Neural cell (in vitro differentiated cells): Measurements from ENCODE around the gene RMC1. TPM values are rescaled to one million over a fixed set of nuclear protein-coding genes. Genes with fewer than 3 reads are reported as not detected.

Experiments used
- H2AFZ ChIP-seq: fragments of 200-600, 300-800 bp; sonication (generic), shearing (Covaris generic); 2 replicates; pipeline ENCODE4 v1.6.0; 2014; ENCODE audit warnings: low read depth, mild to moderate bottlenecking, antibody characterized with exemption, low read length, moderate library complexity
- H3F3A ChIP-seq: fragments of 200-600 bp; shearing (Covaris generic); 2 replicates; pipeline ENCODE4 v1.6.1; 2016; ENCODE audit warnings: mild to moderate bottlenecking, moderate library complexity, mixed read lengths, antibody characterized with exemption, low read length; ENCODE audit not compliant: insufficient read depth, poor library complexity, severe bottlenecking
- H3K27ac ChIP-seq: fragments of 200-600, 300-800 bp; sonication (generic), shearing (Covaris generic); 2 replicates; pipeline ENCODE4 v1.5.1; 2014; ENCODE audit warnings: mild to moderate bottlenecking, low read length, moderate library complexity
- H3K27me3 ChIP-seq: fragments of 300-800, 200-600 bp; sonication (generic), shearing (Covaris generic); 2 replicates; pipeline ENCODE4 v1.6.0; 2014; ENCODE audit warnings: mild to moderate bottlenecking, low read depth, low read length, moderate library complexity; ENCODE audit not compliant: insufficient read depth
- H3K36me3 ChIP-seq: fragments of 300-800, 200-600 bp; sonication (generic), shearing (Covaris generic); 2 replicates; pipeline ENCODE4 v1.5.1; 2014; ENCODE audit warnings: mild to moderate bottlenecking, antibody characterized with exemption, low read length, moderate library complexity; ENCODE audit not compliant: insufficient read depth
- H3K4me2 ChIP-seq: fragments of 300-800, 200-600 bp; sonication (generic), shearing (Covaris generic); 2 replicates; pipeline ENCODE4 v1.6.0; 2014; ENCODE audit warnings: mild to moderate bottlenecking, low read length
- H3K4me3 ChIP-seq: fragments of 300-800, 200-600 bp; sonication (generic), shearing (Covaris generic); 2 replicates; pipeline ENCODE4 v1.5.1; 2014; ENCODE audit warnings: mild to moderate bottlenecking, low read length, moderate library complexity
- H3K79me2 ChIP-seq: fragments of 200-600 bp; shearing (Covaris generic); replicated peaks from 2 replicates; pipeline ENCODE4 v1.6.0; 2014; ENCODE audit warnings: mild to moderate bottlenecking, low read length, moderate library complexity; ENCODE audit not compliant: insufficient read depth
- H3K9ac ChIP-seq: fragments of 300-800, 200-600 bp; sonication (generic), shearing (Covaris generic); 2 replicates; pipeline ENCODE4 v1.6.1; 2016; ENCODE audit warnings: mild to moderate bottlenecking, low read length, mixed read lengths
- H3K9me2 ChIP-seq: fragments of 200-600 bp; shearing (Covaris generic); 2 replicates; pipeline ENCODE4 v1.6.1; 2016; ENCODE audit warnings: mild to moderate bottlenecking, low read length, mixed read lengths; ENCODE audit not compliant: insufficient read depth
- H3K9me3 ChIP-seq: fragments of 200-600, 300-800 bp; sonication (generic), shearing (Covaris generic); 2 replicates; pipeline ENCODE4 v1.6.1; 2016; ENCODE audit warnings: mild to moderate bottlenecking, mixed run types, low read length, moderate library complexity, mixed read lengths
- H4K20me1 ChIP-seq: fragments of 200-600 bp; shearing (Covaris generic); 2 replicates; pipeline ENCODE4 v1.6.1; 2016; ENCODE audit warnings: mild to moderate bottlenecking, mixed run types; ENCODE audit not compliant: insufficient read depth
- EP300 ChIP-seq: fragments of 450-650 bp; conservative IDR thresholded peaks from 2 replicates; pipeline ENCODE4 v1.6.1; 2014; ENCODE audit warnings: antibody characterized with exemption, mild to moderate bottlenecking, moderate library complexity; ENCODE audit not compliant: poor library complexity, severe bottlenecking
- EZH2 ChIP-seq: fragments of 200-600, 300-800 bp; shearing (Covaris generic), sonication (generic); IDR thresholded peaks from 2 replicates; pipeline ENCODE4 v1.6.1; 2014; ENCODE audit warnings: antibody characterized with exemption, low read length, borderline replicate concordance, mild to moderate bottlenecking; ENCODE audit not compliant: insufficient read depth, poor library complexity, severe bottlenecking
- MXI1 ChIP-seq: fragments of 450-650 bp; conservative IDR thresholded peaks from 2 replicates; pipeline ENCODE4 v1.6.1; 2014; ENCODE audit warnings: antibody characterized with exemption, mild to moderate bottlenecking; ENCODE audit not compliant: poor library complexity, severe bottlenecking
- POLR2AphosphoS5 ChIP-seq: IDR thresholded peaks from 2 replicates; pipeline ENCODE4 v1.6.1; 2012
- RAD21 ChIP-seq: fragments of 450-650 bp; conservative IDR thresholded peaks from 2 replicates; pipeline ENCODE4 v1.6.1; 2014; ENCODE audit warnings: antibody characterized with exemption, mild to moderate bottlenecking, moderate library complexity
- SMC3 ChIP-seq: fragments of 450-650 bp; conservative IDR thresholded peaks from 2 replicates; pipeline ENCODE4 v1.6.1; 2014; ENCODE audit warnings: antibody characterized with exemption, mild to moderate bottlenecking, moderate library complexity; ENCODE audit not compliant: poor library complexity
- TAF1 ChIP-seq: IDR thresholded peaks from 2 replicates; pipeline ENCODE4 v1.6.1; 2012; ENCODE audit warnings: low read depth
- polyA plus RNA-seq: library from polyadenylated mRNA; depleted of rRNA; stranded (reverse); fragments of >200 nt; gene quantifications from 2 replicates; pipeline ENCODE4 v1.2.3, GENCODE V29; 2014
- TF ChIP-seq, protein P1 (sequence below): fragments of 450-650 bp; IDR thresholded peaks from 2 replicates; pipeline ENCODE4 v1.5.1; 2014; ENCODE audit warnings: antibody characterized with exemption, mild to moderate bottlenecking, moderate library complexity; ENCODE audit not compliant: poor library complexity, severe bottlenecking
- TF ChIP-seq, protein P2 (sequence below): IDR thresholded peaks from 2 replicates; pipeline ENCODE4 v1.6.1; 2012; ENCODE audit warnings: borderline replicate concordance

RMC1 gene
- polyA plus RNA-seq, 1 donor from 2014 or later: 42.2 TPM

DNA sequence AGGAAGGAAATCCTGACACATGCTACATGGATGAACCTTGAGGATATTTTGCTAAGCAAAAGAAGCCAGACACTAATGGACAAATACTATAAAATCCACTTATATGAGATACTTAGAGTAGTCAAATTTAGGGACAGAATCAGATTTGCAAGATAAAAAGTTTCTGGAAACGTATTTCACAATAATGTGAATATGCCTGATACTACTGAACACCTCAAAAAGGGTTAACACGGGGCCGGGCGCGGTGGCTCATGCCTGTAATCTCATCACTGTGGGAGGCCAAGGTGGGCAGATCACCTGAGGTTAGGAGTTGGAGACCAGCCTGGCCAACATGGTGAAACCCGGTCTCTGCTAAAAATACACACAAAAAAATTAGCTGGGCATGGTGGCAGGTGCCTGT is 1.7 kb upstream of the RMC1 start:
- H3K27me3 ChIP-seq: no peaks in the 10 kb centered on the region
- H4K20me1 ChIP-seq: no peaks in the 10 kb centered on the region
- H3K36me3 ChIP-seq: no peaks in the 10 kb centered on the region
- H2AFZ ChIP-seq: no peak overlapping the region
- H3K4me3 ChIP-seq: no peak overlapping the region
- TF ChIP-seq EZH2: no peak
- no peak for TF ChIP-seq EP300
- no peak for TF ChIP-seq RAD21
- TF ChIP-seq POLR2AphosphoS5: no peak
- TF ChIP-seq SMC3: no peak
- TF ChIP-seq, protein P1, sequence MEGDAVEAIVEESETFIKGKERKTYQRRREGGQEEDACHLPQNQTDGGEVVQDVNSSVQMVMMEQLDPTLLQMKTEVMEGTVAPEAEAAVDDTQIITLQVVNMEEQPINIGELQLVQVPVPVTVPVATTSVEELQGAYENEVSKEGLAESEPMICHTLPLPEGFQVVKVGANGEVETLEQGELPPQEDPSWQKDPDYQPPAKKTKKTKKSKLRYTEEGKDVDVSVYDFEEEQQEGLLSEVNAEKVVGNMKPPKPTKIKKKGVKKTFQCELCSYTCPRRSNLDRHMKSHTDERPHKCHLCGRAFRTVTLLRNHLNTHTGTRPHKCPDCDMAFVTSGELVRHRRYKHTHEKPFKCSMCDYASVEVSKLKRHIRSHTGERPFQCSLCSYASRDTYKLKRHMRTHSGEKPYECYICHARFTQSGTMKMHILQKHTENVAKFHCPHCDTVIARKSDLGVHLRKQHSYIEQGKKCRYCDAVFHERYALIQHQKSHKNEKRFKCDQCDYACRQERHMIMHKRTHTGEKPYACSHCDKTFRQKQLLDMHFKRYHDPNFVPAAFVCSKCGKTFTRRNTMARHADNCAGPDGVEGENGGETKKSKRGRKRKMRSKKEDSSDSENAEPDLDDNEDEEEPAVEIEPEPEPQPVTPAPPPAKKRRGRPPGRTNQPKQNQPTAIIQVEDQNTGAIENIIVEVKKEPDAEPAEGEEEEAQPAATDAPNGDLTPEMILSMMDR: no peak
- TF ChIP-seq MXI1: no peak
- TF ChIP-seq TAF1: no peak
- TF ChIP-seq, protein P2, sequence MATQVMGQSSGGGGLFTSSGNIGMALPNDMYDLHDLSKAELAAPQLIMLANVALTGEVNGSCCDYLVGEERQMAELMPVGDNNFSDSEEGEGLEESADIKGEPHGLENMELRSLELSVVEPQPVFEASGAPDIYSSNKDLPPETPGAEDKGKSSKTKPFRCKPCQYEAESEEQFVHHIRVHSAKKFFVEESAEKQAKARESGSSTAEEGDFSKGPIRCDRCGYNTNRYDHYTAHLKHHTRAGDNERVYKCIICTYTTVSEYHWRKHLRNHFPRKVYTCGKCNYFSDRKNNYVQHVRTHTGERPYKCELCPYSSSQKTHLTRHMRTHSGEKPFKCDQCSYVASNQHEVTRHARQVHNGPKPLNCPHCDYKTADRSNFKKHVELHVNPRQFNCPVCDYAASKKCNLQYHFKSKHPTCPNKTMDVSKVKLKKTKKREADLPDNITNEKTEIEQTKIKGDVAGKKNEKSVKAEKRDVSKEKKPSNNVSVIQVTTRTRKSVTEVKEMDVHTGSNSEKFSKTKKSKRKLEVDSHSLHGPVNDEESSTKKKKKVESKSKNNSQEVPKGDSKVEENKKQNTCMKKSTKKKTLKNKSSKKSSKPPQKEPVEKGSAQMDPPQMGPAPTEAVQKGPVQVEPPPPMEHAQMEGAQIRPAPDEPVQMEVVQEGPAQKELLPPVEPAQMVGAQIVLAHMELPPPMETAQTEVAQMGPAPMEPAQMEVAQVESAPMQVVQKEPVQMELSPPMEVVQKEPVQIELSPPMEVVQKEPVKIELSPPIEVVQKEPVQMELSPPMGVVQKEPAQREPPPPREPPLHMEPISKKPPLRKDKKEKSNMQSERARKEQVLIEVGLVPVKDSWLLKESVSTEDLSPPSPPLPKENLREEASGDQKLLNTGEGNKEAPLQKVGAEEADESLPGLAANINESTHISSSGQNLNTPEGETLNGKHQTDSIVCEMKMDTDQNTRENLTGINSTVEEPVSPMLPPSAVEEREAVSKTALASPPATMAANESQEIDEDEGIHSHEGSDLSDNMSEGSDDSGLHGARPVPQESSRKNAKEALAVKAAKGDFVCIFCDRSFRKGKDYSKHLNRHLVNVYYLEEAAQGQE: no peak
- no peak overlapping the region for H3K27ac ChIP-seq
- H3F3A ChIP-seq: no peaks in the 10 kb centered on the region
- H3K9ac ChIP-seq: no peak overlapping the region
- H3K9me3 ChIP-seq: no peaks in the 10 kb centered on the region
- H3K4me2 ChIP-seq: no peak overlapping the region
- no peaks in the 10 kb centered on the region for H3K9me2 ChIP-seq
- no peaks in the 10 kb centered on the region for H3K79me2 ChIP-seq

DNA sequence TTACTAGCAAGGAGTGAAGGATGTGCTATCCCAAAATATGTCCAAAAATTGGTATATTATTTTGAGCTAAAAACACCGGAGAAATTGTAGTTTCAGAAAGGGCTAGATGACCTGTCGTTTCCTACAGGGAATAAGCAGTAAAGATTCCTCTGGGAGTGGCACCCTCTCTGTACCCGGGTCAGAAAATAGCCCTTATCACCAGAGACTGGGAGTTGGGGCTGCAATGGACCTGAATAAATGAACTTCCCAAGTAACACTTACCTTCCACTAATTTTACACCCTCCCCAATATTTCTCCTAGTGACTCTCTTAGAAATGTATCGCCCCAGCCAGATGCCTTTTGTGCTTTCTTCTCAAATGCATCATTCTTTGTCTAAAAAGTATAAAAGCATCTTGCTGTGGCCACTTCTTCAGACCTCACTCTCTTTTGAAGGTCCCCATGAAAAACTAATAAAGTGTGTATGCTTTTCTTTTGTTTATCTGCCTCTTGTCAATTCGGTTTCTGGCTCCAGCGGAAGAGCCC is 734 bp upstream of the RMC1 start:
- Histone ChIP-seq H3K27me3 (no peaks in the 10 kb centered on the region), H3K9ac (peak overlapping the region; percentile 68), H3K4me3 (peak overlapping the region; percentile 94), H3K9me3 (no peaks in the 10 kb centered on the region), H3F3A (no peaks in the 10 kb centered on the region), H3K27ac (peak overlapping the region; percentile 42), H3K79me2 (no peaks in the 10 kb centered on the region), H3K9me2 (no peaks in the 10 kb centered on the region), H4K20me1 (no peaks in the 10 kb centered on the region), H2AFZ (peak overlapping the region; percentile 40), H3K36me3 (no peaks in the 10 kb centered on the region), H3K4me2 (peak overlapping the region; percentile 81)
- TF ChIP-seq EZH2 (no peak), SMC3 (no peak), TAF1 (no peak), POLR2AphosphoS5 (no peak), EP300 (no peak), MXI1 (no peak), RAD21 (no peak)
- TF ChIP-seq, protein P2: no peak
- TF ChIP-seq, protein P1: no peak
